CD8-positive, alpha-beta memory T cell (primary cell): ENCODE results near the gene TBC1D4. TPM values are rescaled to one million over a fixed set of nuclear protein-coding genes. Genes with fewer than 3 reads are reported as not detected.

ENCODE experiments used
- CTCF ChIA-PET: fragments of 350-600 bp; sonication (Branson Sonifier 250); formaldehyde crosslinking; loops from one replicate; lab custom pipeline; 2021; ENCODE audit warnings: antibody characterized with exemption; lab: Charles Lee
- POLR2A ChIA-PET: fragments of 350-600 bp; sonication (Branson Sonifier 250); formaldehyde crosslinking; loops from one replicate; lab custom pipeline; 2021; ENCODE audit warnings: antibody characterized with exemption; lab: Charles Lee
- DNase-seq, 5 donors: peaks; one replicate each; pipeline versions ENCODE4 v3.0.0 to v3.0.0-alpha.2; 2020 to 2022; ENCODE audit warnings: mixed read lengths in 1 of 5
- H3K27ac ChIP-seq: one replicate; pipeline ENCODE4 v1.7.0; 2013; ENCODE audit warnings: low read depth, mild to moderate bottlenecking, low read length, moderate library complexity
- H3K27me3 ChIP-seq: 2 replicates; pipeline ENCODE4 v1.7.0; 2013; ENCODE audit warnings: low read length, mild to moderate bottlenecking; ENCODE audit not compliant: insufficient read depth, poor library complexity, severe bottlenecking
- H3K36me3 ChIP-seq: 2 replicates; pipeline ENCODE4 v1.7.0; 2013; ENCODE audit warnings: mild to moderate bottlenecking, low read length, moderate library complexity; ENCODE audit not compliant: insufficient read depth
- H3K4me1 ChIP-seq: 2 replicates; pipeline ENCODE4 v1.7.0; 2013; ENCODE audit warnings: mild to moderate bottlenecking, low read length, moderate library complexity; ENCODE audit not compliant: insufficient read depth
- H3K4me3 ChIP-seq: 2 replicates; pipeline ENCODE4 v1.7.0; 2013; ENCODE audit warnings: mild to moderate bottlenecking, low read length
- H3K9me3 ChIP-seq: 2 replicates; pipeline ENCODE4 v1.7.0; 2013; ENCODE audit warnings: mild to moderate bottlenecking, low read length
- H3K27ac Mint-ChIP-seq, 8 donors: one replicate each; pipeline ENCODE4 v1.8.0; 2020 to 2021; ENCODE audit warnings: mixed read lengths in 8 of 8, mild to moderate bottlenecking in 6 of 8, inconsistent platforms in 3 of 8, moderate library complexity in 3 of 8
- H3K27me3 Mint-ChIP-seq, 2 donors: one replicate each; pipeline ENCODE4 v1.8.0; 2020 to 2021; ENCODE audit warnings: mixed read lengths in 2 of 2, mild to moderate bottlenecking in 1 of 2, moderate library complexity in 1 of 2
- H3K36me3 Mint-ChIP-seq, 3 donors: one replicate each; pipeline ENCODE4 v1.8.0; 2020 to 2021; ENCODE audit warnings: mixed read lengths in 3 of 3, inconsistent platforms in 1 of 3, mild to moderate bottlenecking in 1 of 3
- H3K4me1 Mint-ChIP-seq, 3 donors: one replicate each; pipeline ENCODE4 v1.8.0; 2020 to 2021; ENCODE audit warnings: mixed read lengths in 3 of 3, inconsistent platforms in 1 of 3, mild to moderate bottlenecking in 1 of 3
- H3K4me3 Mint-ChIP-seq, 7 donors: one replicate each; pipeline ENCODE4 v1.8.0; 2020 to 2021; ENCODE audit warnings: mixed read lengths in 7 of 7, mild to moderate bottlenecking in 6 of 7, moderate library complexity in 4 of 7, inconsistent platforms in 2 of 7
- H3K9me3 Mint-ChIP-seq, 5 donors: one replicate each; pipeline ENCODE4 v1.8.0; 2020 to 2022; ENCODE audit warnings: mixed read lengths in 5 of 5, mild to moderate bottlenecking in 3 of 5, moderate library complexity in 2 of 5, inconsistent platforms in 1 of 5
- polyA plus RNA-seq: library from polyadenylated mRNA; unstranded; fragments of 300-500 nt; fragmentation: Illumina TruSeq; gene quantifications from one replicate; pipeline ENCODE4 v1.2.3, GENCODE V29; 2021
- total RNA-seq, 2 experiments: library from RNA; stranded (reverse); gene quantifications; one replicate each; pipeline ENCODE4 v1.2.3, GENCODE V29; 2021

The TBC1D4 gene
- total and polyA plus RNA-seq, 3 experiments from 2014 or later, result 10.7 to 50.8 (median 45.7) TPM

DNA sequence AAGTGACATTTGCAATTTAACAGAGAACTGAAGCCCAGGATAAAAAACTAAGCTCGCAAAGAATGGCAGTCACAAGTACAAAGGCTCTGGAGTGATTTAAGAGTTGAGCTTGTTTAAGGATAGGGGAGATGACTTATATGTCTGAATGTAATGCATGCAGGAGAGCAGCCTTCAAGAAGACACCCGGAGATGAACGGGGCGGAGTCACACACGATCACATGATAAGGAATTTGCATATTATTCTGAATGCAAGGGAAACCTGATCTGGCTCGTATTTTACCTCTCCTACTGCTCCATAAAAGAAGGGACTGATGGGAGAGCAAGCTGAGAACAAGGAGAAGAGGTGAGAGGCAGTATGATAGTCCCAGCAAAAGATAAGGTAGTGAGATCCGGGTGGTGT, 12.9 kb downstream of the TBC1D4 start:
- H3K27me3 Mint-ChIP-seq, result peaks cover 1 to 33% of the 10 kb centered on the region in 2 donors
- DNase-seq, result no peak
- H3K27ac Mint-ChIP-seq, result no peak overlapping the region
- no peaks in the 10 kb centered on the region for H3K36me3 Mint-ChIP-seq
- no peaks in the 10 kb centered on the region for H3K4me1 ChIP-seq
- POLR2A ChIA-PET, result no interaction called here
- H3K4me1 Mint-ChIP-seq, result no peaks in the 10 kb centered on the region
- no peaks in the 10 kb centered on the region for H3K27me3 ChIP-seq
- H3K27ac ChIP-seq, result no peak overlapping the region
- no peak overlapping the region for H3K4me3 Mint-ChIP-seq
- no peaks in the 10 kb centered on the region for H3K36me3 ChIP-seq
- H3K9me3 Mint-ChIP-seq, result no peaks in the 10 kb centered on the region
- CTCF ChIA-PET, result no interaction called here
- no peaks in the 10 kb centered on the region for H3K9me3 ChIP-seq
- no peak overlapping the region for H3K4me3 ChIP-seq

DNA sequence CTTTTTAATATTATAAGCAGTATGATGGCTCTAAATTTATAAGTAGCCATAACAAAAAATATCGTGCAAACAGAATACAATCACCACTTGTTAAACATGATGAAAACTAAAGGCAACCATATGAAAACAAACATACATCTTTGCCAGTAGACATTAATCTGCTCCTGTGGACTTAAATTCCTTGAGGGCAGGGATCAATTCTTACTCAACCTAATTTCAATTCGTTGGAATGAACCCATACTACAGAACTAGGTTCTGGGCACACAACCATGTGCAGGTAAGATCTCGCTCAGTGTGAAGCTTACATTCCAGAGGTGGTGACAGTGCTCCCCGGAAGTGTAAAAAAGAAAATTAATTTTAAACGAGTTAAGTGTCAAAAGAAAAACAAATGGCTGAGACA, 13.4 kb downstream of the TBC1D4 start:
- no peak overlapping the region for H3K27ac Mint-ChIP-seq
- no peaks in the 10 kb centered on the region for H3K4me1 Mint-ChIP-seq
- ChIA-PET POLR2A (no interaction called here), CTCF (no interaction called here)
- Histone ChIP-seq H3K27me3 (no peaks in the 10 kb centered on the region), H3K4me1 (no peaks in the 10 kb centered on the region), H3K9me3 (no peaks in the 10 kb centered on the region), H3K4me3 (no peak overlapping the region), H3K27ac (no peak overlapping the region), H3K36me3 (no peaks in the 10 kb centered on the region)
- no peak overlapping the region for H3K4me3 Mint-ChIP-seq
- peaks cover 1 to 35% of the 10 kb centered on the region in 2 donors for H3K27me3 Mint-ChIP-seq
- H3K36me3 Mint-ChIP-seq, result no peaks in the 10 kb centered on the region
- no peak for DNase-seq
- no peaks in the 10 kb centered on the region for H3K9me3 Mint-ChIP-seq

DNA sequence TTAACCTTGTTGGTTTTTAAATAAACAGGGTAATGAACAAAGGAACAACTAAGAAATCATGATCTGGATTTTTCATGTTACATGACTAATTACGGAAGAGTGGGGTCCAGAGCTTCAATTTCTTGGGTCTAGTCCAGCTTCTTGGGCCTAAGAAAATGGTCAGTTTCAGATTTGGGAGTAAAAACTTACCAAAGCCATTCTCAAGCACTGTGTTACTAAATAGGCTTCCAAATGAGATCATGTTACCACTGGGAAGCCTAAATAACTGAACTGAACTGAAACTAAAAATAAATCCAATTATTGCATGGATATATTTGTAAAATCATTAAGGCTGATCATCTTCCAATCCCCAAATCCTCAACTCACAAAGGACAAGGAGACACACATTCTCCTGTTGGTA, 13.9 kb downstream of the TBC1D4 start:
- no peaks in the 10 kb centered on the region for H3K36me3 Mint-ChIP-seq
- H3K4me1 Mint-ChIP-seq, result no peaks in the 10 kb centered on the region
- no peak overlapping the region for H3K4me3 Mint-ChIP-seq
- Histone ChIP-seq H3K4me1 (no peaks in the 10 kb centered on the region), H3K27ac (no peak overlapping the region), H3K27me3 (no peaks in the 10 kb centered on the region), H3K9me3 (no peaks in the 10 kb centered on the region), H3K4me3 (no peak overlapping the region), H3K36me3 (no peaks in the 10 kb centered on the region)
- no peaks in the 10 kb centered on the region for H3K9me3 Mint-ChIP-seq
- peaks cover 1 to 38% of the 10 kb centered on the region in 2 donors for H3K27me3 Mint-ChIP-seq
- CTCF ChIA-PET, result no interaction called here
- POLR2A ChIA-PET, result no interaction called here
- no peak overlapping the region for H3K27ac Mint-ChIP-seq
- DNase-seq, result no peak

DNA sequence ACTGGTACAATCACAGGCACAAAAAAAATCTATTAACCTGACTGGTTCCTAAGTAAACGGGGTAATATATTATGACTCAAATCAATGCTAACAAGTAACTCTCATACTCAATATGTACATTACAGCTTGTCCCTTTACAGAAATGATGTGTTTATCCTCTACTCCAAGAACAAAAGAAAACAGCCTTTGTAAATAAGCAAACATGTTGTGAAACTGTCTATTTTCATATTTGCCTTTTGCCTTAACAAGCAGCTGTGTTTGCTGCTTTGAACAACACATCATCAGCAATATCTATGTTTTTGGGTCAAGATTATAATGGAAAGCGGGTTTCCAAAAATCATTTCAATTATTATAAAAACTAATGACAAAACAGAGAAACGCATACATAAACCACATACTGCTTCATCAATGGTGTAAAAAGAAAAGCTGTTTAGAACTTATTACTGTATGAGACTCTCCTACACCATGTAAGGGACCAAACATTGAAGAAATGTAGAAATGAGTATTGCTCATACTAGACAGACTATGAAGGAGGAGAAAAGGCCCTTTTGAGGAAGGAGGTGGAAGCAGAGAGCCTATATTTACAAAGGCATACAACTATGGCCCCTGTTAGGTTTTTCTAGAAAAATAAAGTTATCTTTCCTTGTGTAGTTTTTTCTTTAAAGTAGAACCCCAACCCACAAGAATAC, 14.8 kb downstream of the TBC1D4 start:
- no peaks in the 10 kb centered on the region for H3K9me3 ChIP-seq
- CTCF ChIA-PET, result no interaction called here

DNA sequence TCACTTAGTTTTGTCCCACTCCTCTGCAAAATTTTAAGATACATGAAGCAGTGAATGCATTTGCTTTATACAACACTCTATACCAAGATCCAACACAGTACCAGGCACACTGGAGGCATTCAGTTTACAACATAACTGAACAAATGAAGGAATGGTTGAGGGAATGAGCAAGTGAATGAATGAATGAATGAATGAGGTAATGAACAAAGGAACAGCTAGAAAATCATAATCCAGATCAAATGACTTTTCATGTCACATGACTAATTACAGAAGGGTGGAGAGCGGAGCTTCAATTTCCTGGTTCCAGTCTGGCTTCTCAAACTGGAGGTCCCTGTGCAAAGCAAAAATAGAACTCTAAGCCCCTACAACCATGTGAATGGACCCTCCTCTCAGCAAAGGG, 16.7 kb downstream of the TBC1D4 start:
- CTCF ChIA-PET, result no interaction called here
- H3K9me3 Mint-ChIP-seq, result no peaks in the 10 kb centered on the region
- H3K9me3 ChIP-seq, result no peaks in the 10 kb centered on the region

More for the DNA sequence above, 14.8 kb downstream of the TBC1D4 start:
- Mint-ChIP-seq H3K27me3 (peaks cover 1 to 38% of the 10 kb centered on the region in 2 donors), H3K27ac (no peak overlapping the region), H3K4me1 (no peaks in the 10 kb centered on the region), H3K4me3 (no peak overlapping the region), H3K36me3 (no peaks in the 10 kb centered on the region), H3K9me3 (no peaks in the 10 kb centered on the region)
- Histone ChIP-seq H3K27me3 (no peaks in the 10 kb centered on the region), H3K36me3 (no peaks in the 10 kb centered on the region), H3K4me1 (no peaks in the 10 kb centered on the region), H3K27ac (no peak overlapping the region), H3K4me3 (no peak overlapping the region)
- POLR2A ChIA-PET, result no interaction called here
- no peak for DNase-seq

DNA sequence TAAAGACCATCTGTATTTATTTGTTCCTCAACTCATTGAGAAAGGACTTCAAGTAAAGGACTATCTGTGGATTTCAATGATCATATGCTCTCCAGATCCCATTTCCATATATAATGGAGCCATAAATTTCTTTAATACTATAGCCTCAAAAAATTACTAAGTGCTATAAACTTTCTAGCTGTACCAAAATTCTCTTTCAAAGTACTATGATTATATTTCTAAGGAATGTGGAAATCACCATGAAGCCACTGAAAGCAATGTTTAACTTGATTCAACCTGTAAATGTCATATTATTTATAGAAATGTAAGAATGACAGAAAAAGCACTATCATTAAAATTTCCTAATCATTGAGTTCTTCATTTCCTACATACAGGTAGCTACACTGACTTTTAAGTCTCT, 20.7 kb downstream of the TBC1D4 start:
- ChIA-PET CTCF (no interaction called here), POLR2A (no interaction called here)
- Histone ChIP-seq H3K4me3 (no peak overlapping the region), H3K9me3 (no peaks in the 10 kb centered on the region), H3K27me3 (no peaks in the 10 kb centered on the region), H3K36me3 (no peaks in the 10 kb centered on the region), H3K4me1 (no peaks in the 10 kb centered on the region), H3K27ac (no peak overlapping the region)
- no peak for DNase-seq
- Mint-ChIP-seq H3K9me3 (no peaks in the 10 kb centered on the region), H3K36me3 (no peaks in the 10 kb centered on the region), H3K4me1 (no peaks in the 10 kb centered on the region), H3K27me3 (peaks cover 2 to 37% of the 10 kb centered on the region in 2 donors), H3K27ac (no peak overlapping the region), H3K4me3 (no peak overlapping the region)

More for the DNA sequence above, 16.7 kb downstream of the TBC1D4 start:
- no peak overlapping the region for H3K27ac ChIP-seq
- no peak for DNase-seq
- peaks cover 1 to 37% of the 10 kb centered on the region in 2 donors for H3K27me3 Mint-ChIP-seq
- no peaks in the 10 kb centered on the region for H3K36me3 Mint-ChIP-seq
- H3K27ac Mint-ChIP-seq, result no peak overlapping the region
- no peak overlapping the region for H3K4me3 Mint-ChIP-seq
- no peaks in the 10 kb centered on the region for H3K4me1 Mint-ChIP-seq
- H3K36me3 ChIP-seq, result no peaks in the 10 kb centered on the region
- POLR2A ChIA-PET, result no interaction called here
- H3K4me1 ChIP-seq, result no peaks in the 10 kb centered on the region
- H3K4me3 ChIP-seq, result no peak overlapping the region
- no peaks in the 10 kb centered on the region for H3K27me3 ChIP-seq

DNA sequence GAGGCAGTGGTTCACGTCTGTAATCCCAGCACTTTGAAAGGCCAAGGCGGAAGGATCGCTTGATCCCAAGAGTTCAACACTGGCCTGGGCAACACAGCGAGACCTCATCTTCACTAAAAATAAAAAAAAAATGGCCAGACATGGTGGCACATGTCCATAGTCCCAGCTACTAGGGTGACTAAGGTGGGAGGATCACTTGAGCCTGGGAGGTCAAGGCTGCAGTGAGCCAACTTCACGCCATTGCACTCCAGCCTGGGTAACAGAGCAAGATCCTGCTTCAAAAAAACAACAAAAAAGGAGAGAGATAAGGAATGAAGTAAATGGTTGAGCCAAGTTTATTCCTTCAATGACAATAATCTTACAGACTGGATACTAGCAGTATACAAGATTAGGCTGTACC, 21.3 kb downstream of the TBC1D4 start:
- Histone ChIP-seq H3K27ac (no peak overlapping the region), H3K9me3 (no peaks in the 10 kb centered on the region), H3K27me3 (no peaks in the 10 kb centered on the region), H3K36me3 (no peaks in the 10 kb centered on the region), H3K4me3 (no peak overlapping the region), H3K4me1 (no peaks in the 10 kb centered on the region)
- Mint-ChIP-seq H3K4me3 (no peak overlapping the region), H3K9me3 (no peaks in the 10 kb centered on the region), H3K4me1 (no peaks in the 10 kb centered on the region), H3K27ac (no peak overlapping the region), H3K36me3 (no peaks in the 10 kb centered on the region), H3K27me3 (peaks cover 2 to 32% of the 10 kb centered on the region in 2 donors)
- ChIA-PET CTCF (no interaction called here), POLR2A (no interaction called here)
- no peak for DNase-seq

DNA sequence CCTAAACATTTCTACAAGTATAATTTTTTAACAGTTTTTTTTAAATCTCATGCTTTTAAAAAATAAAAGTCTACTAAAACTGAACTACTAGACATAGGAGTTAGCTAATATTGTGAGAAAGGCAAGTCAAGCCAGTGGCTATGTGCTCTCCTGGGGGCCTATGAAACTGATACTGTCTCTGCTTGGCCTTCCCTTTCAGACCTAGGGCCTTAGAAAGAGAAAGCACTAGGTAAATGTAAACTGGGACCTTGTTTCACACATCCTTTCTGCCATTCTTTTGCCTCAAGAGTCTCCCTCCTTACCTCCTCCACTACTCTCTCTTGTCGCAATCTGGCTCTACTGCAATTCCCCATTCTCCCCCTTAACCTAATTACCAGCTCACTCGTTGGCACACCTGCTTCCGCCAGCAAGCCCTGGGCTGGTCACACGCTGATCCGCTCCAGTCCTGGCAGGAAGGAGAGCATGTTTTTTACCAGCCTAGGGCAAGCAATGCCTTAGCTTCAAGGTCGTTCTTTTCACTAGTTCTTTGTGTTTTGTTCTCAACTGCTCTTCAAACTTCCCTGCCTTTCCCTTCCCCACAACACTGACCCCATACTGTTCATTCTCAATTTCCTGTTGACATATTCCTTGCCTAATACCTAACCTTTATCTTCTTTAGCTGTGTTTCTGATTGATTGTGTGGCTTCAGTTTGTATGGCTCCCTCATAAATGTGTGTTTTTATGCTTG, 23.1 kb downstream of the TBC1D4 start:
- Histone ChIP-seq H3K4me1 (no peaks in the 10 kb centered on the region), H3K27ac (no peak overlapping the region), H3K9me3 (no peaks in the 10 kb centered on the region), H3K4me3 (no peak overlapping the region), H3K36me3 (no peaks in the 10 kb centered on the region), H3K27me3 (no peaks in the 10 kb centered on the region)
- POLR2A ChIA-PET, result no interaction called here
- peaks cover 4 to 33% of the 10 kb centered on the region in 2 donors for H3K27me3 Mint-ChIP-seq
- H3K9me3 Mint-ChIP-seq, result no peaks in the 10 kb centered on the region
- no peaks in the 10 kb centered on the region for H3K4me1 Mint-ChIP-seq
- no peak overlapping the region for H3K4me3 Mint-ChIP-seq
- H3K36me3 Mint-ChIP-seq, result no peaks in the 10 kb centered on the region
- no peak overlapping the region for H3K27ac Mint-ChIP-seq
- DNase-seq, result no peak
- CTCF ChIA-PET, result no interaction called here
